Kidney (tissue), 14 donors: ENCODE results near the gene HSPB8. TPM values are rescaled to one million over a fixed set of nuclear protein-coding genes. Genes with fewer than 3 reads are reported as not detected.

ENCODE experiments used
- DNase-seq, 5 donors: peaks; one replicate each; pipeline ENCODE4 v3.0.0-alpha.2; 2013 to 2020
- FAIRE-seq: peaks from 2 replicates; lab custom pipeline; 2012; peaks lifted over from hg19 to GRCh38; lab: Jason Lieb, UNC
- H3K27ac ChIP-seq, 2 donors: one replicate each; pipeline ENCODE4 v1.7.0; 2013; ENCODE audit warnings: low read depth in 2 of 2, low read length in 2 of 2, inconsistent platforms in 1 of 2
- H3K27me3 ChIP-seq: one replicate; pipeline ENCODE4 v1.7.1; 2013; ENCODE audit warnings: low read length, inconsistent platforms; ENCODE audit not compliant: control insufficient read depth, insufficient read depth
- H3K36me3 ChIP-seq, 3 donors: one replicate each; pipeline versions ENCODE4 v1.7.0 to v1.7.1; 2013; ENCODE audit warnings: low read length in 3 of 3, control low read depth in 1 of 3, inconsistent platforms in 1 of 3; ENCODE audit not compliant: insufficient read depth in 3 of 3, control insufficient read depth in 2 of 3
- H3K4me1 ChIP-seq, 3 donors: one replicate each; pipeline versions ENCODE4 v1.7.0 to v1.7.1; 2013; ENCODE audit warnings: low read length in 3 of 3, inconsistent platforms in 1 of 3, low read depth in 1 of 3; ENCODE audit not compliant: control insufficient read depth in 2 of 3, insufficient read depth in 2 of 3
- H3K4me3 ChIP-seq, 3 donors: one replicate each; pipeline versions ENCODE4 v1.7.0 to v1.8.1; 2013; ENCODE audit warnings: low read length in 3 of 3, control low read depth in 1 of 3, inconsistent platforms in 1 of 3
- H3K9ac ChIP-seq, 3 donors: one replicate each; pipeline versions ENCODE4 v1.7.0 to v1.7.1; 2013; ENCODE audit warnings: low read length in 3 of 3, control low read depth in 1 of 3, inconsistent platforms in 1 of 3
- H3K9me3 ChIP-seq, 3 donors: one replicate each; pipeline versions ENCODE4 v1.7.0 to v1.7.1; 2013; ENCODE audit warnings: low read length in 3 of 3, control low read depth in 1 of 3, inconsistent platforms in 1 of 3; ENCODE audit not compliant: control insufficient read depth in 2 of 3, insufficient read depth in 1 of 3
- CTCF ChIP-seq: IDR thresholded peaks from 3 replicates; pipeline ENCODE4 v1.5.1; 2012; ENCODE audit warnings: mild to moderate bottlenecking, moderate library complexity, borderline replicate concordance; ENCODE audit not compliant: insufficient read depth; ENCODE audit errors: extremely low read depth
- intact Hi-C: fragments of 100-400 bp; cut with DNase I; formaldehyde crosslinking; loops from one replicate; pipeline ENCODE4 v1.11.1; 2022
- polyA plus RNA-seq: library from polyadenylated mRNA; stranded (reverse); fragments of 350-450 nt; fragmentation: Illumina TruSeq; extraction: RNeasy Lipid Tissue Mini Kit (QIAGEN cat#74804); gene quantifications from one replicate; pipeline ENCODE4 v1.2.3, GENCODE V29; 2014; ENCODE audit warnings: low read depth, low replicate concordance; ENCODE audit not compliant: insufficient read depth
- total RNA-seq: library from RNA; stranded (reverse); fragmentation: NEBNext Ultra II Directional; extraction: Animal tissue kit (Norgen Biotek cat#: 25700); gene quantifications from one replicate; pipeline ENCODE4 v1.2.1, GENCODE V29; 2021
- donor health status: control.
- donor health status: control.
- donor health status: control.
- donor health status: control.
- donor health status: control.
- donor health status: DM: yes; HTN: yes; CAD: no.
- donor health status: Normal renal cell carcinoma (clear cell type).

The HSPB8 gene
- total and polyA plus RNA-seq, 2 donors from 2014 or later: 67.2 to 81.3 TPM

GRCh38 chr12:119134284-119135072 lies 44.3 kb upstream of the HSPB8 start:
- intact Hi-C loops: no loop called here
- Histone ChIP-seq H3K4me1 (no peaks in the 10 kb centered on the region), H3K4me3 (no peak overlapping the region), H3K27ac (no peak overlapping the region), H3K36me3 (no peaks in the 10 kb centered on the region), H3K27me3 (no peaks in the 10 kb centered on the region), H3K9ac (no peak overlapping the region), H3K9me3 (peaks cover 0 to 10% (median 0%) of the 10 kb centered on the region in 3 donors)
- DNase-seq: no peak
- TF ChIP-seq CTCF: no peak
- no peak for FAIRE-seq

GRCh38 chr12:119136811-119137410 lies 41.8 kb upstream of the HSPB8 start:
- no peak overlapping the region for H3K4me3 ChIP-seq
- TF ChIP-seq CTCF: no peak
- DNase-seq (no peak), FAIRE-seq (no peak)
- H3K36me3 ChIP-seq: no peaks in the 10 kb centered on the region
- no peak overlapping the region for H3K27ac ChIP-seq
- no peaks in the 10 kb centered on the region for H3K4me1 ChIP-seq
- intact Hi-C loops: no loop called here
- no peak overlapping the region for H3K9ac ChIP-seq
- no peaks in the 10 kb centered on the region for H3K27me3 ChIP-seq
- H3K9me3 ChIP-seq: peaks cover 0 to 7% (median 0%) of the 10 kb centered on the region in 3 donors

GRCh38 chr12:119139448-119139847 lies 39.3 kb upstream of the HSPB8 start:
- FAIRE-seq: no peak
- no peak for DNase-seq
- no peak for TF ChIP-seq CTCF
- Histone ChIP-seq H3K9me3 (no peaks in the 10 kb centered on the region), H3K27ac (no peak overlapping the region), H3K4me1 (no peaks in the 10 kb centered on the region), H3K9ac (no peak overlapping the region), H3K36me3 (no peaks in the 10 kb centered on the region), H3K27me3 (no peaks in the 10 kb centered on the region), H3K4me3 (no peak overlapping the region)
- intact Hi-C loops: no loop called here
